Activated T-helper 1 cell treated with anti-CD3 and anti-CD28 coated beads, Interleukin-12 subunit alpha, Interleukin-12 subunit beta, Interleukin-2, Interleukin-4 antibody, amounts not matched to agents 30 ng/mL and 10 ng/mL and 1 ng/mL, durations not matched to agents 14 hours and 24 hours and 36 hours (primary cell): ENCODE measurements around the gene NKIRAS1. TPM values are rescaled to one million over a fixed set of nuclear protein-coding genes. Genes with fewer than 3 reads are reported as not detected.

ENCODE experiments used
- DNase-seq: peaks from one replicate; pipeline ENCODE4 v3.0.0; 2021; ENCODE audit warnings: low spot score
- H3K27ac Mint-ChIP-seq: one replicate; pipeline ENCODE4 v1.8.0; 2021; ENCODE audit warnings: mild to moderate bottlenecking, mixed read lengths
- H3K27me3 Mint-ChIP-seq: one replicate; pipeline ENCODE4 v1.8.0; 2022; ENCODE audit warnings: mild to moderate bottlenecking, moderate library complexity, mixed read lengths; ENCODE audit not compliant: insufficient read depth
- H3K36me3 Mint-ChIP-seq: one replicate; pipeline ENCODE4 v1.8.0; 2021; ENCODE audit warnings: low read depth, mixed read lengths
- H3K4me1 Mint-ChIP-seq: one replicate; pipeline ENCODE4 v1.8.0; 2021; ENCODE audit warnings: low read depth, mixed read lengths
- H3K4me3 Mint-ChIP-seq: one replicate; pipeline ENCODE4 v1.8.0; 2021; ENCODE audit warnings: mild to moderate bottlenecking, moderate library complexity, mixed read lengths
- H3K9me3 Mint-ChIP-seq: one replicate; pipeline ENCODE4 v1.8.0; 2021; ENCODE audit warnings: mixed read lengths
- intact Hi-C: fragments of 100-400 bp; cut with micrococcal nuclease; formaldehyde crosslinking; loops from one replicate; pipeline ENCODE4 v1.15.1; 2024
- total RNA-seq: library from RNA; stranded (reverse); gene quantifications from 2 replicates; pipeline ENCODE4 v1.2.3, GENCODE V29; 2022

The NKIRAS1 gene
- total RNA-seq, 1 donor from 2014 or later = 3.9 TPM

- H3K36me3 Mint-ChIP-seq = peaks cover 3% of the 10 kb centered on the region
- intact Hi-C loops = no loop called here
- DNase-seq = no peak
Observed at GRCh38 chr3:23949784-23950183, 33.0 kb upstream of the NKIRAS1 start.

GRCh38 chr3:23948761-23949160, 32.0 kb upstream of the NKIRAS1 start:
- Mint-ChIP-seq H3K4me3 (no peak overlapping the region), H3K9me3 (no peaks in the 10 kb centered on the region), H3K4me1 (peaks cover 24% of the 10 kb centered on the region), H3K36me3 (no peaks in the 10 kb centered on the region), H3K27ac (no peak overlapping the region), H3K27me3 (peaks cover 10% of the 10 kb centered on the region)
- intact Hi-C loops = no loop called here
- DNase-seq = no peak

More at GRCh38 chr3:23949784-23950183, 33.0 kb upstream of the NKIRAS1 start:
- peaks cover 15% of the 10 kb centered on the region for H3K4me1 Mint-ChIP-seq
- H3K4me3 Mint-ChIP-seq = peak overlapping the region; percentile 67
- H3K9me3 Mint-ChIP-seq = no peaks in the 10 kb centered on the region
- H3K27ac Mint-ChIP-seq = no peak overlapping the region
- H3K27me3 Mint-ChIP-seq = peaks cover 2% of the 10 kb centered on the region

GRCh38 chr3:23945913-23946687, 29.3 kb upstream of the NKIRAS1 start:
- Mint-ChIP-seq H3K36me3 (no peaks in the 10 kb centered on the region), H3K27ac (peak overlapping the region; percentile 86), H3K4me3 (peak overlapping the region; percentile 85), H3K27me3 (peaks cover 24% of the 10 kb centered on the region), H3K4me1 (peaks cover 26% of the 10 kb centered on the region), H3K9me3 (no peaks in the 10 kb centered on the region)
- intact Hi-C loops = loop anchor here (1.0 to 2.0 kb wide), 7 partner anchors 13 to 743 kb away; partner anchors contain the start of genes RPL15, UBE2E1 and UBE2E2
- peak; percentile 90 for DNase-seq

- H3K4me3 Mint-ChIP-seq = peak overlapping the region; percentile 52
- no peak overlapping the region for H3K27ac Mint-ChIP-seq
Observed at GRCh38 chr3:23945663-23945912, 28.8 kb upstream of the NKIRAS1 start.

DNA sequence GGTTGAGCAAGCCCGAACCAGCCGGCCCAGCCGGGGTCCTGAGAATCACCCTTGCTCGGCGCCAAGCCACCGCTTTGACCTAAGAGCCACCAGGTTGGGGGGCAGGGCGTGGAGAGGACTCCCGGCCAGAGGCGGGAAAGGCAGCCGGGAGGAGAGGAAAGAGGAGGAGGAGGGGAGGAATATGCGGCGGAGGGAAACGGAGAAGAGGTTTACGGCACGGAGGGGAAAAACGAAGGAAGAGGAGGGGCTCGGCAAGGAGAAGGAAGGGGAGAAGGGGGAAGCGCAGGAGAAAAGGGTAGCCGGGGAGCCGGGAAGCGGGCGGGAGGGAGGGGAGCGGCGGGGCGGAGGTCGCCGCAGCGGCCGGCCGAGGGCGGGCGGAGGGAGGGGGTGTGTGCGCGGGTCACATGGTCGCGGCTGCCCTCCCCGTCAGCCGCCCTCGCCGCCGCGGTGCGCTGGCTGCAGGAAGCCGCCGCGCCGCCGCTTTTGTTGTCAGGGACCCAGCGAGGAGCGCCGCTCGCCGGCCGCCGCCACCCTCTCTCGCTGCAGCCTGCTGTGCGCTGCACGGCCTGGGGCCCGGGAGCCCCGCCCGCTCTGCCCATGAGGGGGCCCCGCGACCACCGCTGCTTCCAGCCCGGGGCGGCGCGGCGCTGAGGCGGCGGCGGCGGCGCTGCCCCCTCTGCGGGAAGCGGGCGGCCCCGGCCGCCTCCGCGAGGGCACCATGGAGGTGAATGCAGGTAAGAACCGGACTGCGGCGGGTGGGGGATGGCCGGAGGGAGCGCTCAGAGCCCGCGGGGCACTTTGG, 28.3 kb upstream of the NKIRAS1 start, which contains the start of gene NR1D2:
Gene NR1D2, plus strand, starts transcription at position 426 of the 802 bp plus-strand sequence. Its CDS starts 293 bp downstream, at position 719.
- H3K27me3 Mint-ChIP-seq = peaks cover 24% of the 10 kb centered on the region
- DNase-seq = peak; percentile 72
- intact Hi-C loops = loop anchor here (1.0 to 2.0 kb wide), 5 partner anchors 28 to 742 kb away; partner anchors contain the start of genes RPL15 and UBE2E2

More at GRCh38 chr3:23945663-23945912, 28.8 kb upstream of the NKIRAS1 start:
- peaks cover 24% of the 10 kb centered on the region for H3K4me1 Mint-ChIP-seq
- intact Hi-C loops = loop anchor here (1.0 to 2.0 kb wide), 5 partner anchors 28 to 743 kb away; partner anchors contain the start of genes RPL15 and UBE2E2
- H3K9me3 Mint-ChIP-seq = no peaks in the 10 kb centered on the region
- DNase-seq = no peak
- peaks cover 24% of the 10 kb centered on the region for H3K27me3 Mint-ChIP-seq
- no peaks in the 10 kb centered on the region for H3K36me3 Mint-ChIP-seq

DNA sequence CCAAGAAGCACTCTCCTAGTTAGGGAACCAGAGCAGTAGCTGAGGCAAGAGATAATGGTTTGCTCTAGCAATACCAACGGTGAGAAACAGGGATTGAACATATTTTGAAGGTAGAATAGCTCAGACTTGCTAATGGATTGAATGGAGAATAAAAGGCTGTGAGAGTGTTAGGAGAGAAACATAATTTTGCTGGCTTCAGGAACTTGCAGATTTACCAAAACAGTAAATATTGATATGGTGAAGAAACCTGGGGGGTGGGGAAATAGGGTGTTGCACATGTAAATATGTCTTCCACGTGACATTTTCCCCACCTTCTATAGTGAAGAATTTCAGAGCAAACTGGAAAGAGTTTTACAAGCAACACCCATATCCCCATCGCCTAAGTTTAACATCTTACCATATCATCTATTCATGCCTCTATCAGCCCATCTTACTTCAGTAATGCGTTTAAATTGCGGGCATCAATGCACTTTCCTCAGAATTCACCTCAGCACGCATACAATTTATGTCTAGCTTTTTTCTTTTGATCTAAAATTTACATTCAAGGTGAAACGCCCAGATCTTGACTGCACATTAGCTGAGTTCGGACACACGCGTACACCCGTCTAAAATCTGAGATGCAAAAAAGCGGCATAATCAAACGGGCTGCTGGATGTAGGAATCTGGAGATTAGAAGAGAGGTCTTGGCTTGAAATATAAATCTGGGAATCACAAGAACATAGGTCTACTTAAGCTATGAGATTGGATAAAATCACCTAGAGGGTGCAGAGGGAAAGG, 27.4 kb upstream of the NKIRAS1 start:
- Mint-ChIP-seq H3K27ac (peak overlapping the region; percentile 53), H3K27me3 (peaks cover 24% of the 10 kb centered on the region), H3K36me3 (no peaks in the 10 kb centered on the region), H3K4me1 (peaks cover 10% of the 10 kb centered on the region), H3K4me3 (peak overlapping the region; percentile 71), H3K9me3 (no peaks in the 10 kb centered on the region)
- DNase-seq = no peak
- intact Hi-C loops = loop anchor here (2.0 kb wide), 4 partner anchors 55 to 741 kb away; partner anchors contain the start of gene UBE2E2

More for the DNA sequence above, 28.3 kb upstream of the NKIRAS1 start, which contains the start of gene NR1D2:
- Mint-ChIP-seq H3K36me3 (no peaks in the 10 kb centered on the region), H3K9me3 (no peaks in the 10 kb centered on the region), H3K4me3 (peak within 1 kb of the TSS; percentile 85), H3K27ac (peak within 1 kb of the TSS; percentile 58), H3K4me1 (peaks cover 19% of the 10 kb centered on the region)

DNA sequence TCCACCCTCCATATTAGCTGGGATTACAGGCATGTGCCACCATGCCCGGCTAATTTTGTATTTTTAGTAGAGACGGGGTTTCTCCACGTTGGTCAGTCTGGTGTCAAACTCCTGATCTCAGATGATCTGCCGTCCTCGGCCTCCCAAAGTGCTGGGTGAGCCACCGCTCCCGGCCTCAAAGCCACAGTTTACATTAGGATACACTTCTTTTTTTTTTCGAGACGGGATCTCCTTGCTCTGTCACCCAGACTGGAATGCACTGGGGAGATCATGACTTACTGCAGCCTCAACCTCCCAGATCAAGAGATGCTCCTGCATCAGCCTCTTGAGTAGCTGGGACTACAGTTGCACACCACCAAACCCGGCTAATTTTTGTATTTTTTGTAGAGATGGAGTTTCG, 25.8 kb upstream of the NKIRAS1 start:
- Mint-ChIP-seq H3K9me3 (no peaks in the 10 kb centered on the region), H3K27ac (no peak overlapping the region), H3K4me3 (no peak overlapping the region), H3K27me3 (peaks cover 26% of the 10 kb centered on the region), H3K36me3 (no peaks in the 10 kb centered on the region), H3K4me1 (peaks cover 10% of the 10 kb centered on the region)
- intact Hi-C loops = no loop called here
- no peak for DNase-seq

GRCh38 chr3:23941440-23941839, 24.6 kb upstream of the NKIRAS1 start:
- Mint-ChIP-seq H3K4me3 (no peak overlapping the region), H3K27ac (no peak overlapping the region), H3K27me3 (peaks cover 31% of the 10 kb centered on the region), H3K36me3 (no peaks in the 10 kb centered on the region), H3K4me1 (peaks cover 10% of the 10 kb centered on the region), H3K9me3 (no peaks in the 10 kb centered on the region)
- intact Hi-C loops = no loop called here
- no peak for DNase-seq

DNA sequence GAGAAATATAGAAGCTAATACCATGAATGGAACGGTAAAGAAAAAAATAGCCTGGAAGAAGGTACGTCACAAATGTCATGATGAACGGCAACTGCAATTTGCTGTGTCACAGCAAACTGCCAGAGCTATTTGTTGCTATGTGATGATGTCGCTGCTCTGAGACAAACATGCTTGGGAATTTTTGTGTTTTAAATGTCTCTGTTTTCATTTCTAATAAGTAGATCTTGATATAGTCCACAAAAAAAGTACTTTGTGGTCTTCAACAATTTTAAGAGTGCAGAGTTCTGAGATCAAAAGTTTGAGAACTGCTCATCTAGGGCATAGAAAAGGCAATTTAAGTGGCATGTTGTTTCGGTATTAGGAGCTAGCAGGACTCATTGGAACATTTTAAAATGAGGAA, 24.0 kb upstream of the NKIRAS1 start:
- no peak overlapping the region for H3K27ac Mint-ChIP-seq
- intact Hi-C loops = no loop called here
- no peaks in the 10 kb centered on the region for H3K36me3 Mint-ChIP-seq
- peaks cover 34% of the 10 kb centered on the region for H3K27me3 Mint-ChIP-seq
- H3K4me1 Mint-ChIP-seq = peaks cover 10% of the 10 kb centered on the region
- H3K9me3 Mint-ChIP-seq = no peaks in the 10 kb centered on the region
- H3K4me3 Mint-ChIP-seq = no peak overlapping the region
- no peak for DNase-seq

DNA sequence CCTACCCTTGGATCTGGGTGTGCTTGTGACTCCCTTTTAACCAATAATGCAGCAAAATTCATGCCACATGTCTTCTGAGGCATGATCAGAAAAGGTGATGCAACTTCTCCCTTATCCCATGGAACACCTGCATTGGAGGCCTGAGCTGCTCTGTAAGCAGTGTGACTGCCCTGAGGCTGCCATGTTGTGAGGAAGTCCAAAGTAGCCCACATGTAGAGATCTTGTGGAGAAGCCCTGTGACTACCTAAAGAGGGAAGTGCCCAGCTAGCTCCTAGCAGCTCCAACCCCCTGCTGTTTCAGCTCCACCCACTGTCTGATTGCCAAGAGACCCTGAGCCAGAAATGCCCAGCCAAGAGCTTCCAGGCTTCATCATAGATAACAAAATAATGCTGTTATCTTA, 21.9 kb upstream of the NKIRAS1 start:
- Mint-ChIP-seq H3K36me3 (no peaks in the 10 kb centered on the region), H3K4me3 (no peak overlapping the region), H3K9me3 (no peaks in the 10 kb centered on the region), H3K4me1 (peaks cover under 1% of the 10 kb centered on the region), H3K27me3 (peaks cover 24% of the 10 kb centered on the region), H3K27ac (no peak overlapping the region)
- intact Hi-C loops = no loop called here
- DNase-seq = no peak

DNA sequence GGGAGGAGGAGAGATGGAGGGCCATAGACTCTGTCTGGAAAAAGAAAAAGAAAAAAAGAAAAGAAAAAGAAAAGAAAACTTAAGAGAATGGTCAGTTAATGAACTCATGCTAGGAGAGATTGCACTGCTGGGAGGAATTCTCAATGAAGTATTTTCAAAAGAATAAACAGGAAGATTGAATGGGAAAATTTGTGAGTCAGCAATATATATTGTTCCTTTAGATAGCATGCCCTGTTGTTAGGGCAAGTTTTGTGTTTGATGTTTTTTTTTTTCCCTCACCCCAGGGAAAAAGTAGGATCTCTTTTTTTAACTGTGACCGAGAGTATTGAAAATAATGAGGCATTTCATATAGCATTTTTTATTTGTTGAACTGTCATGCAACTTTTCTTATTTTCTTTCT, 20.5 kb upstream of the NKIRAS1 start:
- no peaks in the 10 kb centered on the region for H3K4me1 Mint-ChIP-seq

DNA sequence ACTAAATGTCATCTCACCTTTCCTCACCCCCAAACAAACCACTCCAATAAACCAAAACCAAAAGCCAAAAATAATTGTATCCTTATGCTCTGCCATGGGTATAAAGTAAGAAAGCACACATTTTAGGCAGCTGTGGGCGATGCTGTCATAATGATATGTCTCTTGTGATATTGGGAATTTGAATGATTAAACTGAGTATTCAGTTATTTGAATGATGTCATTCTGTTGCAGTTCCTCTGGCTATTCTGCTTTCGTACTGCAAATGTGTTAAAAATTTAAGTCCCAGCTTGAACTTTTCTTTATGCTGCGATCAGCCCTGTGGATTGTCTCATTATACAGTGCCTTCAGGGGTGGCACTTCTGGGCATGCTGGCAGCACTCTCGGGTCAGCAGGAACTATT, 17.5 kb upstream of the NKIRAS1 start:
- Mint-ChIP-seq H3K4me3 (no peak overlapping the region), H3K36me3 (no peaks in the 10 kb centered on the region), H3K27ac (no peak overlapping the region), H3K9me3 (no peaks in the 10 kb centered on the region), H3K27me3 (peaks cover 12% of the 10 kb centered on the region), H3K4me1 (no peaks in the 10 kb centered on the region)
- DNase-seq = no peak
- intact Hi-C loops = no loop called here

More for the DNA sequence above, 20.5 kb upstream of the NKIRAS1 start:
- Mint-ChIP-seq H3K36me3 (no peaks in the 10 kb centered on the region), H3K9me3 (no peaks in the 10 kb centered on the region), H3K27me3 (peaks cover 12% of the 10 kb centered on the region), H3K27ac (no peak overlapping the region), H3K4me3 (no peak overlapping the region)
- intact Hi-C loops = no loop called here
- DNase-seq = no peak
